Activated CD4-positive, alpha-beta T cell treated with anti-CD3 and anti-CD28 coated beads for 36 hours (primary cell): ENCODE results near the gene PRCD. TPM values are rescaled to one million over a fixed set of nuclear protein-coding genes. Genes with fewer than 3 reads are reported as not detected.
"Not testable (repeated sequence)": the region's sequence is repeated elsewhere in the genome, so short reads cannot be mapped to it uniquely, and the experiment has no call there.

Source experiments
- ATAC-seq: fragments of 200-7000 bp; cut with Tn5 transposase; one replicate; pipeline ENCODE4 v1.10.0; 2021; ENCODE audit warnings: mild to moderate bottlenecking, moderate library complexity
- CTCF ChIA-PET: fragments of 350-600 bp; sonication (Branson Sonifier 250); formaldehyde crosslinking; loops from one replicate; lab custom pipeline; 2021; ENCODE audit warnings: antibody characterized with exemption; lab: Charles Lee
- POLR2A ChIA-PET: fragments of 350-600 bp; sonication (Branson Sonifier 250); formaldehyde crosslinking; loops from one replicate; lab custom pipeline; 2021; ENCODE audit warnings: antibody characterized with exemption, inconsistent platforms; lab: Charles Lee
- DNase-seq: peaks from one replicate; pipeline ENCODE4 v3.0.0-alpha.2; 2020
- H3K27ac Mint-ChIP-seq: one replicate; pipeline ENCODE4 v1.8.0; 2021; ENCODE audit warnings: mixed read lengths
- H3K27me3 Mint-ChIP-seq: one replicate; pipeline ENCODE4 v1.8.0; 2021; ENCODE audit warnings: mixed read lengths
- H3K36me3 Mint-ChIP-seq: one replicate; pipeline ENCODE4 v1.8.0; 2021; ENCODE audit warnings: low read depth, mixed read lengths
- H3K4me1 Mint-ChIP-seq: one replicate; pipeline ENCODE4 v1.8.0; 2021; ENCODE audit warnings: mixed read lengths
- H3K4me3 Mint-ChIP-seq: one replicate; pipeline ENCODE4 v1.8.0; 2021; ENCODE audit warnings: mild to moderate bottlenecking, moderate library complexity, mixed read lengths
- H3K9me3 Mint-ChIP-seq: one replicate; pipeline ENCODE4 v1.8.0; 2021; ENCODE audit warnings: low read depth, mixed read lengths
- intact Hi-C, 2 experiments: fragments of 100-400 bp; cut with DNase I in 1 of 2; cut with micrococcal nuclease in 1 of 2; formaldehyde crosslinking; loops; one replicate each; pipeline versions ENCODE4 v1.14.2 to v1.15.1; 2022 to 2024; cut with DNase I, micrococcal nuclease
- total RNA-seq, 2 experiments: library from RNA; stranded (reverse); gene quantifications; one replicate each; pipeline ENCODE4 v1.2.3, GENCODE V29; 2021

Gene PRCD
- total RNA-seq, 2 experiments from 2014 or later = not detected

DNA sequence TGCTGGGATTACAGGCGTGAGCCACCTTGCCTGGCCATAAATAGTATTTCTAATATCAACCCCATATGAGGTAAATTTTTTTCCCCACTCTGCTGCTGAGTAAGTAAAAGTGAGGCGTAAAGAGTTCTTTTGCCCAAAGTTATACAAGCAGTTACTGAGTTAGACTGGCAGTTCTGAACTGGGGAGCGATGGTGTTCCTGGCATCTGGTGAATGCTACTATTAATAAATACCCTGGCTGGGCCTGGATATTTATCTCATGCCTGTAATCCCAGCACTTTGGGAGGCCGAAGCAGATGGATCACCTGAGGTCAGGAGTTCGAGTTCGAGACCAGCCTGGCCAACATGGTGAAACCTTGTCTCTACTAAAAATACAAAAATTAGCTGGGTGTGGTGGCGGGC lies 19.6 kb downstream of the PRCD start:
- H3K9me3 Mint-ChIP-seq, ATAC-seq, H3K27me3 Mint-ChIP-seq, DNase-seq: not testable (repeated sequence)
- Mint-ChIP-seq H3K36me3 (peaks cover 60% of the 10 kb centered on the region), H3K4me1 (peaks cover 59% of the 10 kb centered on the region), H3K27ac (peak overlapping the region; percentile 99), H3K4me3 (peak overlapping the region; percentile 100)
- intact Hi-C loops = loop anchor here (5.0 kb wide), 4 partner anchors 107 to 178 kb away; partner anchors contain the start of genes MFSD11 (in 1 of the 2), MXRA7 (in 1 of the 2), SRSF2 (in 1 of the 2) and UBE2O (in 1 of the 2)
- ChIA-PET POLR2A (interaction anchor here (0.7 to 1.9 kb wide), 3 partner anchors 8 to 43 kb away, joined by 3 to 14 read pairs (median 4); partner anchors contain the start of gene ST6GALNAC2), CTCF (interaction anchor here (0.7 to 3.8 kb wide), 9 partner anchors 12 to 1670 kb away, joined by 3 to 23 read pairs (median 4); partner anchors contain the start of gene PRCD)

DNA sequence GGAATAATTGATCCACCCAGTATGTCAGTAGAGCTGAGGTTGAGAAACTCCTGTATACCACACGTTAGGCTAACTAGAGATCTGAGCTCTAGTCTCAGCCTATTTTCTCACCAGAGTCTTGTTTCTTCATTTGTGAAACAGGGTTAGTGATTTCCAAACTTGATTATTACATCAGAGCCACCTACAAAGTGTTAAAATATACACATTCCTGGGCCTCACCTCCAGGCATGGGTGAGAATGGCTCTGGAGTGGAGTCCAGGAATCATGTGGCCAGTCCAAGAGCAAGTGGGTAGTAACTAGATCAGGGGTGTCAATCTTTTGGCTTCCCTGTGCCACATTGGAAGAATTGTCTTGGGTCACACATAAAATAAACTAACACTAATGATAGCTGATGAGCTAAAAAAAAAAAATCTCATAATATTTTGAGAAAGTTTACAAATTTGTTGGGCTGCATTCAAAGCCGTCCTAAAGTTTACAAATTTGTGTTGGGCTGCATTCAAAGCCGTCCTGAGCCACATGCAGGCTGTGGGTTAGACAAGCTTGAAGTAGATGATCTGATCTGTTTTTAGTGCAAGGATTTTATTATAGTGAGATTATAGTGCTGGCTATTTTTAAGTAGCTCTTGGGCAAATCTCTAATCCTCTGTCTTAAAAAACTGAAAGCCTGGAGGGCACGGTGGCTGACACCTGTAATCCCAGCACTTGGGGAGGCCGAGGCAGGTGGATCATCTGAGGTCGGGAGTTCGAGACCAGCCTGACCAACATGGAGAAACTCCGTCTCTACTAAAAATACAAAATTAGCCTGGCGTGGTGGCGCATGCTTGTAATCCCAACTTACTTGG lies 20.4 kb downstream of the PRCD start:
- ChIA-PET CTCF (interaction anchor here (0.7 to 1.3 kb wide), 8 partner anchors 11 to 1671 kb away, joined by 3 to 5 read pairs (median 3); partner anchors contain the start of gene PRCD), POLR2A (interaction anchor here (0.6 to 1.6 kb wide), 3 partner anchors 26 to 42 kb away, joined by 3 to 9 read pairs (median 4); partner anchors contain the start of gene ST6GALNAC2)
- no peak for DNase-seq
- no peak for ATAC-seq
- Mint-ChIP-seq H3K36me3 (peaks cover 68% of the 10 kb centered on the region), H3K4me1 (peaks cover 65% of the 10 kb centered on the region), H3K27me3 (no peaks in the 10 kb centered on the region), H3K9me3 (no peaks in the 10 kb centered on the region), H3K4me3 (peak overlapping the region; percentile 100), H3K27ac (peak overlapping the region; percentile 84)
- intact Hi-C loops = loop anchor here in 1 of 2 experiments (10.0 kb wide), 1 partner anchor 65 kb away; no protein-coding TSS in a partner anchor

DNA sequence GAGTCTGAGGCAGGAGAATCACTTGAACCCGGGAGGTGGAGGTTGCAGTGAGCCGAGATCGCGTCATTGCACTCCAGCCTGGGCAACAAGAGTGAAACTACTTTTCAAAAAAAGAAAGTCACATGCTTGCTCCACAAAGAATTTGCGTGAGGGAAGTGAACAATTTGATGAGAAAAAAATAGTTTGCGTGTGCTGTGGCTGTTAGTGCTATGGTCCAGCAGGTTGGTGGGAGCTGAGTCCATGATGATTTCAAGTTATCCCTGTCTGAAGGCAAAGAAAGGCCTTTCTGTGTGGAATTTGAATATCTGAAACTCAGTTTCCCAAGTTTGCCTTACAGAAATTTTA lies 21.0 kb downstream of the PRCD start:
- intact Hi-C loops = loop anchor here in 1 of 2 experiments (10.0 kb wide), 1 partner anchor 64 kb away; no protein-coding TSS in a partner anchor
- ATAC-seq (no peak), DNase-seq (no peak)
- no peaks in the 10 kb centered on the region for H3K9me3 Mint-ChIP-seq
- H3K4me1 Mint-ChIP-seq = peaks cover 66% of the 10 kb centered on the region
- POLR2A ChIA-PET = interaction anchor here (0.6 to 1.6 kb wide), 4 partner anchors 25 to 1688 kb away, joined by 3 to 9 read pairs (median 4); partner anchors contain the start of gene ST6GALNAC2
- peak overlapping the region; percentile 100 for H3K4me3 Mint-ChIP-seq
- CTCF ChIA-PET = interaction anchor here (0.7 kb wide), 1 partner anchor 69 kb away, joined by 3 read pairs; no protein-coding TSS in a partner anchor
- no peaks in the 10 kb centered on the region for H3K27me3 Mint-ChIP-seq
- peak overlapping the region; percentile 84 for H3K27ac Mint-ChIP-seq
- peaks cover 74% of the 10 kb centered on the region for H3K36me3 Mint-ChIP-seq

DNA sequence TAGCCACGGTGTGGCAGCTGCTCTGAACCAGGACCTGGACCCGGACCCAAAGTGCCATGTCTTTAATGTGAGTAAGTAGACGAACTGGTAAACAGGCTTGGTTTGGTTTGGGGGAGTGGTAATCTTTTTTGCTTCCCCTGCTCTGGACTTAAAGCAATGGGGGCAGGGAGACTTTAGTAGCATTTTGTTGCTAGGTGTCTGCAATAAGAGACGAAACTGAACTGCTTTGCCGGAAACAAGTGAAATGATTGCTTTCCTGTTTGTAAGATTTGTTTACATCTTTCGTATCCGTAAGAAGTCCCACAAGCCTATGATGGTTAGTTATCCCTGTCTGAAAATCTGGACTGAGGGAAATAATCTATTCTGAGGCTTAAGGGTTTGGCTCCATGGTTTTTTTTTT lies 21.5 kb downstream of the PRCD start:
- Mint-ChIP-seq H3K9me3 (no peaks in the 10 kb centered on the region), H3K36me3 (peaks cover 79% of the 10 kb centered on the region), H3K4me3 (peak overlapping the region; percentile 100), H3K27ac (peak overlapping the region; percentile 84), H3K27me3 (no peaks in the 10 kb centered on the region), H3K4me1 (peaks cover 65% of the 10 kb centered on the region)
- DNase-seq (no peak), ATAC-seq (no peak)
- intact Hi-C loops = loop anchor here in 1 of 2 experiments (10.0 kb wide), 1 partner anchor 63 kb away; no protein-coding TSS in a partner anchor
- POLR2A ChIA-PET = interaction anchor here (0.6 kb wide), 2 partner anchors 272 to 1688 kb away, joined by 3 read pairs; no protein-coding TSS in a partner anchor
- CTCF ChIA-PET = interaction anchor here (1.4 kb wide), 1 partner anchor 63 kb away, joined by 5 read pairs; no protein-coding TSS in a partner anchor

DNA sequence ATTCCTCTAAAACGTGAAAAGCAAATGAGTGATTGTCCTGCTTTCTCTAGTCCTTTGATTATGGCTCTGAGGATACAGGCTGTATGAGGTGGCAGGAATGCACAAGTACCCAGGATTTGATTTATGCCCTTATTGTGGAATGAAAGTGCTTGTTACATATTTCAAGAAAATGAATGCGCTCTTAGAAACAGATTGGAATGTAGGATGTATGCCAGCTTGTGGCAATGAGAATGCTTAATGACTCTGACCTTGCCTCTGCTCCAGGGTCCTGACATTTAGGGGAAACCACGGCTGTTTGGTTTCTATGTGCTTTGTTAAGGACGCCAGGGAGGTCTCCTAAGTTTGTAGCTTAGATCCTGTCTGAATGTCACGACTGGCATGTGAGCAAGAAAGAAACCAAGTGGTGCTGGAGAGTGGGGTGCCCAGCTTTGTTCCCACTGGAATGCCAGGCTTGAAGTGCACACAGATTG lies 22.0 kb downstream of the PRCD start:
- CTCF ChIA-PET = interaction anchor here (0.9 to 1.4 kb wide), 2 partner anchors 34 to 62 kb away, joined by 3 to 5 read pairs; no protein-coding TSS in a partner anchor
- no peaks in the 10 kb centered on the region for H3K27me3 Mint-ChIP-seq
- DNase-seq (no peak), ATAC-seq (no peak)
- no peaks in the 10 kb centered on the region for H3K9me3 Mint-ChIP-seq
- peaks cover 60% of the 10 kb centered on the region for H3K4me1 Mint-ChIP-seq
- POLR2A ChIA-PET = no interaction called here
- intact Hi-C loops = loop anchor here in 1 of 2 experiments (10.0 kb wide), 1 partner anchor 63 kb away; no protein-coding TSS in a partner anchor
- peak overlapping the region; percentile 100 for H3K4me3 Mint-ChIP-seq
- peaks cover 80% of the 10 kb centered on the region for H3K36me3 Mint-ChIP-seq
- H3K27ac Mint-ChIP-seq = peak overlapping the region; percentile 84

DNA sequence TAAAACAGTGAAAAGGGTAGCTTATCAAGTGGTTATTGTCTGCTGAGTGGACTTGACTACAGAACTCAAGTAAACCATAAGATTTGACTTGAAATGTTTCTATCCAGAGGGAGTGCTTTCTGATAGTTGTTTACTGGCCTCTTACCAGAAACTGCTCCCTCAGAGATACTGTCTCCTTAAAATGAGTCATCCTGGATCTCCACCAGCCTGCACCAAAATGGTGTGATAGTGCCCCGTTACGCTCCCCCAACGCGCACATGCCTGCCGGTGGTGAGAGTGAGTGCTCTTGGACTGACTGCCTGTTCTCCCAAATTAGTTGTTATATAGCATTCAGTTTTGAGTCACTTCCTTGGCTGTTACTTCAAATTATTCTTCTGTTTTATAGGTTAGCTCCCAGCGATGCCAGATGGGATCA lies 22.9 kb downstream of the PRCD start:
- Mint-ChIP-seq H3K9me3 (no peaks in the 10 kb centered on the region), H3K4me3 (no peak overlapping the region), H3K27ac (peak overlapping the region; percentile 38), H3K4me1 (peaks cover 54% of the 10 kb centered on the region), H3K27me3 (no peaks in the 10 kb centered on the region), H3K36me3 (peaks cover 76% of the 10 kb centered on the region)
- ChIA-PET POLR2A (no interaction called here), CTCF (interaction anchor here (0.6 to 1.4 kb wide), 3 partner anchors 13 to 61 kb away, joined by 3 to 5 read pairs (median 3); no protein-coding TSS in a partner anchor)
- peak; percentile 55 for DNase-seq
- peak; percentile 31 for ATAC-seq
- intact Hi-C loops = loop anchor here in 1 of 2 experiments (10.0 kb wide), 1 partner anchor 62 kb away; no protein-coding TSS in a partner anchor

DNA sequence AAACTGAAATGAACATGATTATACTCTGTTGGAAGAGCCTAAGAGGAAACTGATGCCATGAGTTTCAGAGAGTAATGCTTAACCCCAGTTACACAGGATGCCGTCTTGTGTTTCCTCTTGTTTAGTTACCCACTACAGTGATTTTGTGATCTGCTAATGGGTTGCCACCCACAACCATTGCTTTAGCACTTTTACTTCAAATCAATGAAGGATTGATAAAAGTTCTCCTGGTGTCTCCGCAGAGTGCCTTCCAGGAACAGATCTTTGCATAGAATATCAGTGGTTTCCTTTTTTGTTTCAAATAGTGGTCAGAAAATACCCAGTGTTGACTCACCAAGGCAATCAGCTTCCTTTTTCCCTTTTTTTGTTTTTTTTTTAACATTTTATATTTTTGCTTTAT lies 23.5 kb downstream of the PRCD start:
- H3K27me3 Mint-ChIP-seq, H3K9me3 Mint-ChIP-seq, DNase-seq, H3K27ac Mint-ChIP-seq, ATAC-seq, H3K4me3 Mint-ChIP-seq: not testable (repeated sequence)
- intact Hi-C loops = loop anchor here in 1 of 2 experiments (10.0 kb wide), 1 partner anchor 61 kb away; no protein-coding TSS in a partner anchor
- peaks cover 70% of the 10 kb centered on the region for H3K36me3 Mint-ChIP-seq
- H3K4me1 Mint-ChIP-seq = peaks cover 55% of the 10 kb centered on the region
- ChIA-PET POLR2A (interaction anchor here (0.6 kb wide), 1 partner anchor 99 kb away, joined by 3 read pairs; no protein-coding TSS in a partner anchor), CTCF (interaction anchor here (0.6 kb wide), 1 partner anchor 13 kb away, joined by 3 read pairs; no protein-coding TSS in a partner anchor)

DNA sequence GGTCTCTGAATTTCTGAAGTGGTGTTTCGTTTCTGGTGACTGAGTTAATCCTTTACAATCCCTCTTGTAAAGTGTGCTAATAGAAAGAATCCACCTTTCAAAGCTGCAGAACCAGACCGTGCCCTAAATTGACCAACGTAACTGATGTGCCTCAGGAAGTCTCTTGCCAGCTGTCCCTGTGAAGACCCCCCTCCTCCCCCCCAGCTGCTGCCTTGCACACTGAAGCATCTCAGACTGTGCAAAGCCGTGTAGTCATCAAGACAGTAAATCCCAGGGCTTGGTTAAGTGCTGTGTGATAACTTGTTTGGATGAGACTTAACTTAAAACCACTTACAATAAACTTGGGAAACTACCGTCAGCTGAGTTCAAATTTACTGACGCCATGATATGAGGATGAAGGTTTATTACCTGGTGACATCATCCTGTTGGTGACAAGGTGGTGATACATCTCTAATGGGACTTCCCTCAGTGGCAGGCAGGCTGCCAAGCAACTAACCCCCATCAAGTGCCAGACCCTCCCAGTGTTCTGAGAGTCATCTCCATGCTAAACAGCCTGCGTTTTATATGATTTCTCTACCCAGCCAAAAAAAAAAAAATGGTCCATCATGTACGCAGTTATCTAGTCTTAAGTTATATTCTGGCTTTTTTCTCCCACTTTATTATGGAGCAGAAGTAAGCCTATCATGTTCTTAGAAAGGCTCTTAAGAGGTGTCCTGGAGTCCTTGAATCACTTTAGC lies 25.3 kb downstream of the PRCD start:
- not testable (repeated sequence) for H3K4me3 Mint-ChIP-seq, H3K27ac Mint-ChIP-seq, DNase-seq, H3K9me3 Mint-ChIP-seq, H3K27me3 Mint-ChIP-seq, ATAC-seq
- Mint-ChIP-seq H3K36me3 (peaks cover 54% of the 10 kb centered on the region), H3K4me1 (peaks cover 42% of the 10 kb centered on the region)
- intact Hi-C loops = loop anchor here in 1 of 2 experiments (10.0 kb wide), 1 partner anchor 60 kb away; no protein-coding TSS in a partner anchor
- CTCF ChIA-PET = interaction anchor here (1.7 to 2.9 kb wide), 2 partner anchors 42 to 58 kb away, joined by 5 to 10 read pairs; no protein-coding TSS in a partner anchor
- POLR2A ChIA-PET = interaction anchor here (0.6 kb wide), 3 partner anchors 13 to 577 kb away, joined by 3 to 17 read pairs (median 3); no protein-coding TSS in a partner anchor

DNA sequence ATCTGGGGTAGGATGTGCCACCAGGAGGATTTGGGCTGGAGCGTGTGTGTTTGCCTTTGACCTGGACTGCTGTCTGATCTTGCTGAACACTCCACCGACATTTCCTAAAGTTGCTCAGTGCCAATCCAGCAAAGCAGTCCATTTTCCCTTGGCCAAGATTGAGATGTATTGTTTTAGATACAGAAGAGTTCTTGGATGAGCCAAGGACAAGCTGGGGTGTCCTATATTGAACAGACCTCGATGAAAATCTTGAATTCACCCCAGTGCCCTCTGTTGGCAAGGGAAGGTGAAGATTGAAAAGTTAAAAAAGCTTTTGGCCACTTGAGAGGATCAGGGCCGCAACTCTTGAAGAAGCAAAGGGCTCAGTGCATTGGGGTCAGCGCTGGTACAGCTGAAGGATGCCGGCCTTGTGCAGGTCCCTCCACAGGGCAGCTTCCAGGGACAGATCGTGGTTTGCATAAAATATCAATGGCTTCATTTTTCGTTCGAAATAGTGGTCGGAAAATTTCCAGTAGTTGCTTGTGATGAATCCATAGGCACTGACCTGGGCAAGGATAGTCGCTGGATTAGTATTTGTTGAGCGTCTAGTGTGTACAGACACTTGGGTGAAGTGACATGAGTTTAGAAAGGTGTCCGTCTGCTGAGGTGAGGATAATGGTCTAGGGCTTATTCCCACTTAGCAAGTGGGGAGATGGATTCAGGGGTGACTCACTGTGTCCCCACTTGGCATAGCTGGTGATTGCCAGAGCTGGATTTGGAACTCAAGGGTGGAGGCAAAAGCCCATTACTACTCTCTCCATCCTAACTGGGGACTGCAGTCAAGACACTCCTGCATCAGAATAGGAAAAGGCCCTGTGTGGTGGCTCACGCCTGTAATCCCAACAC lies 26.1 kb downstream of the PRCD start:
- H3K36me3 Mint-ChIP-seq = peaks cover 46% of the 10 kb centered on the region
- intact Hi-C loops = loop anchor here in 1 of 2 experiments (10.0 kb wide), 1 partner anchor 59 kb away; no protein-coding TSS in a partner anchor
- ChIA-PET POLR2A (interaction anchor here (0.6 to 2.8 kb wide), 7 partner anchors 7 to 578 kb away, joined by 3 to 14 read pairs (median 4); no protein-coding TSS in a partner anchor), CTCF (interaction anchor here (0.6 to 2.9 kb wide), 8 partner anchors 8 to 148 kb away, joined by 3 to 10 read pairs (median 4); no protein-coding TSS in a partner anchor)
- H3K4me1 Mint-ChIP-seq = peaks cover 34% of the 10 kb centered on the region
- H3K9me3 Mint-ChIP-seq = no peaks in the 10 kb centered on the region
- no peak for ATAC-seq
- no peaks in the 10 kb centered on the region for H3K27me3 Mint-ChIP-seq
- no peak for DNase-seq
- no peak overlapping the region for H3K4me3 Mint-ChIP-seq
- no peak overlapping the region for H3K27ac Mint-ChIP-seq
